Left renal cortex interstitium (tissue), 4 donors: Measurements from ENCODE around the gene PHLDA3. TPM values are rescaled to one million over a fixed set of nuclear protein-coding genes. Genes with fewer than 3 reads are reported as not detected.

Source experiments
- DNase-seq, 4 donors: peaks; one replicate each; pipeline ENCODE4 v3.0.0-alpha.2; 2013; ENCODE audit warnings: low read depth in 4 of 4, low spot score in 2 of 4, missing footprints in 1 of 4
- polyA plus RNA-seq, 4 donors: library from polyadenylated mRNA; unstranded; fragments of 120-200 nt; gene quantifications; one replicate each; pipeline ENCODE4 v1.2.1, GENCODE V29; 2013; ENCODE audit not compliant: insufficient read length in 4 of 4

The PHLDA3 gene
- polyA plus RNA-seq, 4 donors: 9.7 to 16.8 (median 12.6) TPM

DNA sequence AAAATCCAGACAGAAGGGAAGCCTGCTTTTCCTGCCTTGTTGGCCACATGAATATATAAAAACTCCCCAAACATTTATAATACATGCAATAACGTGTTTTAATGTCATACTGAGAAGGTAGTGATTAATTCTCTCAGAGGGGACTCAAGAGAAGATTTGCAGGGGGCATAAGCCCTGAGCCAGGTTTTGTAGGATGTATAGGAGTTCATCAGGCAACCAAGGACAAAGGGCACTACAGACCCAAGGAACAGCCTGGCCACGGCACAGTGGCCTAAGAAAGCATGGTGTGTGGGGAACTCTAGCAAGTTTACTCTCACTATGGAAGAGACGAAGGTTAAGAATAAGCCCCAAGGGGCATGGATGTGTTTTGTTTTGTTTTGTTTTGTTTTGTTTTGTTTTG, 32.0 kb downstream of the PHLDA3 start:
- no peak for DNase-seq

DNA sequence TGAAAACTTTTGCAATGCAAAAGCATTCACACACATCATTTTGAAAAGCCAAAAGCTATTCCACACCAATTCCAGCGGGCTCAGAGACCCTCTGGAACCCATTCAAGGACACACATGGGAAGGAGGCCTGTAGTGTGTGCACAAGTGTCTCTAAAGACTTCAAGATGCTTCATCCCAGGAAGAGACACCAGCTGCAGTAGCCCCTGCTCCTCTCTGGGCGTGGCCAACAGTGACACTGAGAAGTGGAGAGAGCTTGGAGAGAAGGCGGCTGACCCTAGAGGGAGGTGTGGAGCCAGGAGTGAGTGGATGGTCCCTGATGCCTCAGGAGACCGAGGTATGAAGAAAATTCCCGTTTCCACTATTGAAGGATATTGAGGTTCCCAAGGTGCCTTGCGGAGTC, 32.6 kb downstream of the PHLDA3 start:
- no peak for DNase-seq

DNA sequence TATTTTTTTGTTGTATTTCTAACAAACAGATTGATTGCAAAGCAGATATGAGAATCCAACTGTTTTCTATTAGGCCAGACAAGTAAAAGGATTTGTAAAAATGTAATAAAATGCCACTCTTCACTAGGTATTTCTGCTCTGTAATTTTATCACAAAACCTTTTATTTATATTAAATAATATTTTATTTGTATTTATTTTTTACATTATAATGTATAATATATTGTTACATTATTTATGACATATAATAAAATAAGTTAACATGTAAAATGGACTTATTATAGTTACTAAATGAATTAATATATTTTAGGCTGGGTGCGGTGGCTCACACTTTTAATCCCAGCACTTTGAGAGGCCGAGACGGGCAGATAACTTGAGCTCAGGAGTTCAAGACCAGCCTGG, 34.7 kb downstream of the PHLDA3 start:
- no peak for DNase-seq

DNA sequence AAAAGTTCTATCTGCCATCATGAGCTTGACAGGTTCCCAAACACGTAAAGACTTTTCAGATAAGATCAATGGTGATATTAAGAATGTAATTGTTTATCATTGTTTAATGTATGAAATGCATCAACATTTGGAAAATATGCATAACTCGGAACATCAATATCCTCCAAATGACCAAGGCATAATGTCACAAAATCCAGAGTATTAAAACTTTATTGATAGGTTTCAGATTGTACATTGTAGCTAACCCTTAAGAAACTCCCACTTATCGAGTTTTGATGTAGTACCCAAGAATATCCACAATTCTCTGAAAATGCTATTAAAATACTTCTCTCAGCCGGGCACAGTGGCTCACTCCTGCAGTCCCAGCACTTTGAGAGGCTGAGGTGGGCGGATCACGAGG, 35.4 kb downstream of the PHLDA3 start:
- DNase-seq: no peak

DNA sequence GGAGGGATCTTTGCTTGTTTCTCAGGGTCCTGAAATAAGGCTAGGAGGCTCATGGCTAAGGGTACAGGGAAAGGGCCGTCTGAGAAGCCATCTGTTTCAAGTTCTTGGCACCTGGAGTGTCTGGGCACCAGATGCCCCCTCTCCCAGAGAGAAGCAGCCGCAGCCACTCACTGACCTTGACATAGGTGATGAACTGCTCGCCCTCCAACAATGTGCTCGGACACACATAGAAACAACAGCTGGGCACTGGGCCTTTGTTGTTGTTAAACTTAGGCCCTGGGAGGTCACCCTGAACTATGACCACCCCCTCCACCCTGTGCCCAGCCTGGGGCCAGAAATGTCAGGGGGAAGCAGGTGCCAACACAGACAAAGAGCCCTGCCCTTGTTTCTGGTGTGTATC, 38.2 kb downstream of the PHLDA3 start:
- no peak for DNase-seq

DNA sequence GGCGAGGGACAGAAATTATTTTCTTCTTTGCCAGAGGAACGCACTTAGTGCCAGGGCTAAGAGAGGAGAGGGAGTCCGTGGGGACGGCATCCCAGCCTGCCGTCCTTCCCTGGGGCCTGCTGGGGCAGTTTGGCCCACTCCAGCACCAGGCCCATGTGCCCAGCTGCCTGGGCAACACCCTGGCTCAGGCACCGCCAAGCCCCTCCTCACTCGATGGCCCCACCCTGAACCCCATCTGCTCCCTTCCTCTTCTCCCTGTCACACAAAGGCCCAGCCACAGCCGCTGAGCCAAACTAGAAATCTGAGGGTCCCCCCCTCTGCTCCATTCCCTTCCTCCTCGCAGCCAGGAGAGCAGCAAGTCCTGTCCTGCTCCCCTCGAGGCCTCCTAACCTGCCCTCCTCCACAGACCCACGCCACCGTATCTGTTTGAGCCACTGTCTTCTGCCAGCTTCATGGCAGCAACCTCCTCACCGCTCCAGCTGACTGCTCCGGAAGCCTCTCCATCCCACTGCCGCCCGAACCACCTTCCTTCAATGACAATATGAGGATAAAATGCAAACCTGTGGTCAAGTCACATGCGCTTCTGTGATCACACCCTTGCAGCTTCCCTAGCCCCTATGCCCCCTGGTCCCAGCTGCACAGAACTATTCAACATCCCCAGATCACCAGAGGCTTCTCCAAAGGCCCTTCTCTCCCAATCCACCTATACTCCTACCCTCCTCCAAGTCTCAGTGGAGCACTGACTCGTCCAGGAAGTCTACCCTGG, 39.1 kb downstream of the PHLDA3 start:
- DNase-seq: no peak

DNA sequence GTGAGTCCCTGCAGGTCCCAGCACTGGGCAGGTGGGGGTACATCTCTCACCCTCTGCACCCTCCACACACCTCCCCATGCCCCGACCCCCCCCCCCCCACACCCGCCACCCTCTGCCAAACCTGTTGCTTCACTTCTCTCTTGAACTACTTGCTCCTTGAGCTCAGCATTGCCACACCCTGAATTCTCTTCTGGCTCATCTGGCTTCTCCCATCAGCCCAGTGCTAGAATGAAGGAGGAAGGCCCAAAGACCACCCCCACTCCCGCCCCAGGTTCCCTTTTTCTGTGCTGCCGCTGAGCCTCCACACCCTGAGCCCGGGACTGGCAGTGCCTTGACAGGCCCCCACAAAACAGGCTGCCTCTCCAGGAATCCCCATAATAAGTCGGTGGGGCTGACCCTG, 41.0 kb downstream of the PHLDA3 start:
- no peak for DNase-seq

DNA sequence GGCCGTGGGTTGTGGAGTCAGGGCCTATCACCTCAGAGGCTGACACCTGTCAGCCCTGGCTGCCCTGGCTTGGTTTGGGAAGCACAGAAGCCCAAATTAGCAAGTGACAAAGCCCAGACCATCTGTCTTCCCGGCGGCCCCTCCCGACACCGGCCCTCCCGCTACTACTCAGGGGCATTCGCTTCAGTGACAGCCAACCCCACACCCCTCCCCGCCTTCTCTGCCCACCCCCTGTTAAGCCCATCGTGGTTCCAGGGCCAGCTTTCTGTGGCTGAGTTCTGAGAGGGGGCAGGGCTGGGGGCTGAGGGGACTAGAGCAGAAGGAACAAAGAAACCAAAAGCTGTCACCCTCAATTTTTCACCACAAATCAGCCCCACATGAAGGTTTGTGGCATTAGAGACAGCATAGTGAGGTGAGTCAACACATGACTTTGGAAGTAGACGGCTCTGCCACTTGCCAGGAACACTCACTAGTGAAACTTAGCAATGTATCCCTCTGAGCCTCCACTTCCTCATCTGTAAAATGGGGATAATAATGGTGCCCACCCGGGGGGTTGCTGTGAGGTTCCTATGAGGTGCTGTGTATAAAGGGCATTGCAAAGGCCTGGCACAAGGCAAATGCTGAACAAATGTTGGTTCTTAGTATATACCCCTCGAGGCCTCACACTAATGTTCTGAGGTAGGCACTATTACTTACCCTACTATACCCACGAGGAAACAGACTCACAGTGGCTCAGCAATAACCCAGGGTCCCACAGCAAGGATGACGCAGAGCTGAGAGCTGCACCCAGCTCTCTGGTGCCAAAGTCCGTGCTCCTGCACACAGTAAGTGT, 42.3 kb downstream of the PHLDA3 start:
- DNase-seq: no peak

DNA sequence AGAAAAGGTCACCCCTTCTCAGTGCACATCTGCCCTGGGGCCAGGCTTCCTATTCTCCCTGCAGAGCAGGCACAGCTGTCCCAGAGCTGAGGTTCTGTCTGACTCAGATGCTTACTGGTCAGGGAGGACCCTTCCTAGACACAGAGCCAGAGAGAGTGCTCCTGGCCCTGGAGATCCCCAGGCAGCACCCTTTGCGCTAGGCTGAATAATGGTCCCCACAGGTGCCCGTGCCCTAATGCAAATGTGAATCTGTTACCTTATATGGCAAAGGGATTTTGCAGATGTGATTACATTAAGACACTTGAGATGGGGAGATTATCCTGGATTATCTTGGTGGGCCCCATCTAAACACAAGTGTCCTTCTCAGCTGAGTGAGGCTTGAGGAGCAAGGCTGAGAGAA, 44.8 kb downstream of the PHLDA3 start:
- no peak for DNase-seq

DNA sequence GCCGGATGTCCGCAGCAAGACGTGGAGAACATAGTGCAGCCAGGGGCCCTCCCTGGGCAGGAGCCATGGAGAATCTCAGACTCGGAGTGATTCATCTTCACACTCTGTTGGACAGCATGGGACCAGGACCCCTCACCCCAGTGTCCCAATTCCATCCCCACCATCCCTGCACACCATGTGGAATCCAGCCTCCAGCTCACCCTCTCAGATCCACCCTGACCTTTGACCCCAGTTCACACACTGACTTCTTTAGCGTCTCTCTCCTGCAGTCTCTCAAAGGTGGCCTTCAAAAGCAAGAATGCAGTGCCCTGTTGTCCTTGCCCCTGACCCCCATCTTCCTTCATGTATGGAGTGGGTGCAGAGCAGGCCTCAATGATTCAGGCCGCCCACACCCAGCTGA, 45.3 kb downstream of the PHLDA3 start:
- no peak for DNase-seq

DNA sequence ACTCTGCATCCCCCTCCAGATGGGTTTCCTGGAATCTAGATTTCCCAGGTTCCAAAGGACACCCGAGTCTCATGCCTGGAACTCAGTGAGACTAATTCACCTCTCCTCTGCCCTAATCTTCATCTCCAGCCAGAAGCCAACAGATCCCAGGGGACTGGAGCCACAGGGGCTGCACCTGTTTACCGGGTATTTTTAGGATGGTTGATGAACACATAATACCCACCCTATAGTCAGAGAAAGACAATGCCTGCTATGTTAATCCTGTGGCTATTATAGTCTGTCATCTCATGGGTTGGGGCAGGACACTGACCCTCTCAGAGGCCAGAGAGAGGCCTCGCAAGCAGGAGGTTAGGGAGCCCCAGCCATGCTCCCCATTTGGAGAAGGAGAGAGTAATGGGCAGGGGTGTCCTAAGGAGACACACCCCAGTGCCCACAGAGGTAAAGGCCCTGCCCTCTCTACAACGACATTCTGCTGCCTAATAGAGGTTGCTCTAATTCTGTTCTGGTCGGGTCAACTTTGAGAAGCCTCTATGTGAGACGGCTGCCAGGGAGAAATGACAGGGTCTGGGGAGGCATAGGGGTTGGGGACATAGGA, 46.5 kb downstream of the PHLDA3 start:
- no peak for DNase-seq

DNA sequence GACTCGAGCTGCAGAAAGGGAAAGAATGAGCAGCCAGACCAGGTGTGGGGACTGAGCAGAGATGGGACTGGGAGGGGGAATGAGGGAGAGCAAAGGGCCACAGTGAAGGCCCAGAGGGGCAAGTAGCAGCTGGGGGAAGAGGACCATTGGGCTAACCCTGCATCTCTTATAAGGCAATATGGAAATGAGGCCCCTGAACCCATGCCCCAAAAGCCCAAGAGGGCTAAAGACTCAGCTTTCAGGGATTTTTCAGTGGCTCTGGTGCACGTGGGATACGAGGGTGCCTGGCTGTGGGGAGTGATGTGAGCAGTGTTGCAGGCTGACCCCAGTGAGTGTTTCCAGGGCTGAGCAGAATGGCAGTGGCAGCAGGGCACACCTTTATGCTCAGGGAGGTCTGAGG, 47.0 kb downstream of the PHLDA3 start:
- DNase-seq: no peak

DNA sequence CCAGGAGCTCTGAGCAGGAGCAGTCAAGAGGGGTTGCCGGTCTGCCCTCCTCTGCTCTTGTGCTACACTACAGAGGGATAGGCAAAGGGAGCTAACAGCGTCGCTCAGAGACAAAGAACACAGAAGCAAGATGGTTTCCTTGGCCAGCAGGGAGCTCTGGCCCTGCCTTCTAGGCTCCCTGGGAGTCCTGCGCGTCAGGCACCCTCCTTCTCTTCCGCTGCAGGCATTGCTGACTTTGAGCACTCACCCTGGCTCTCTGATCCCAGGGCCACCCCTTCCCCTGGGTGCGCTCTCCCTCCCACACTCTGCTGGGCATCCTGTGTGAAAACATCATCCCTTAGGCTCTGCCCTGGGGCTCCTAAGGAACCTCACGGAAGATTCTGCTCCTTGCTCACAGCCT, 47.9 kb downstream of the PHLDA3 start:
- no peak for DNase-seq

DNA sequence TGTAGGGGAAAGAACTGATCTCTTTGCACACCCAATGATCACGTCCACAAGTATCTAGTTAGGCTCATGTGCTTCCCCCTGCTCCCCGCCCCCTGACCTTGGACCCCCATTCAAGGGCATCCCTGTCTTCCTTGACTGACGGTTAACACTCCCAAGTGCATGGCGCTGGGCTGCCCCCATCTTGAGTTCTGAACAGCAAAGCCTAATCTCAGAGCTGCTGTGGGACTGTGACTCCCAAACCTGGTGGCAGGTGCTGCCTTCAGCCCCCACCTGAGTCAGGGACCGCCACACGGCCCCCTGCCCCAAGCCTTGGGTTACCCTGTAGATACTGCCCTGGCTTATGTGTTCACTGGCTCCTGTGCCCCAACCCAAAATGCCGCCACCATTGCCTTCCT, 48.4 kb downstream of the PHLDA3 start:
- DNase-seq: no peak

DNA sequence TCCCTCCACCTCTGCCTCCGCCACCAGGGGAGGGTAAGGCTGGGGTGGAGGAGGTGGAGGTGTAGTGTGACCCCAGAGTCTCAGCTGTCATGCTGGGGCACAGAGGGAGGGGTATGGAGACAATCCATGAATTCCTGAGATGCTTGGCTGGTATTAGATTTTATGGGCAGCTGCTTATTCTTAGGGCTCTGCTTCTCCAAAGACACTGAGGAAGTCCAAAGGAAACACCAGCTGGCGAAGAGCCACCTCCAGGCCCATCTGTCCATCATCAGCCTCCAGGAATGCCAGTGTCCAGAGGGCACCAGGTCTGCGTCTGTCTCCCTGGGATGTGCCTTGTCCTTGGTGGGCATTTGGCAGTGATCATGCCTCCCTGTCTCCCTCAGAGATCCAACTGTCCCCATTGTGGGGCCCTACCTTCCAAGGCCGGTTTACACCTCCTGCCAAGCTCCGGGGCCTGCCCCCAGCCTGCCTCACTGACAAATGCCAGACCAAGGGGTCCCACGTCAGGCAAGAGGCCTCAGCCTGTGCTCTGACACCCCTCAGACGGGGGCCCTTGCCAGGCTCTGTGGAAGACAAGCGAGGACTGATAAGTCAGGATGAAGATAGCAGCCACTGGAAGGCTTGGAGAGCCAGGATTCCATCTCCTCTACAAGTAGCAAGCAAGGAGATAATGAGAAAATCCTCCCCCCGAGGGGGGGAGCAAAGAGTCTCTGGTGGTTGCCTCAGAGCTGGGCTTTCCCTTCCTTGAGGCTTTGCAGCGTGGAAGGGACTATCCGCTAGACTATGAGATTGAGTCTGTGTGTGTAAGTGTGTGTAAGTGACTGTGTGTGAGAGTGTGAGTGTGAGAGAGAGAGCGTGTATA, 49.0 kb downstream of the PHLDA3 start:
- no peak for DNase-seq

DNA sequence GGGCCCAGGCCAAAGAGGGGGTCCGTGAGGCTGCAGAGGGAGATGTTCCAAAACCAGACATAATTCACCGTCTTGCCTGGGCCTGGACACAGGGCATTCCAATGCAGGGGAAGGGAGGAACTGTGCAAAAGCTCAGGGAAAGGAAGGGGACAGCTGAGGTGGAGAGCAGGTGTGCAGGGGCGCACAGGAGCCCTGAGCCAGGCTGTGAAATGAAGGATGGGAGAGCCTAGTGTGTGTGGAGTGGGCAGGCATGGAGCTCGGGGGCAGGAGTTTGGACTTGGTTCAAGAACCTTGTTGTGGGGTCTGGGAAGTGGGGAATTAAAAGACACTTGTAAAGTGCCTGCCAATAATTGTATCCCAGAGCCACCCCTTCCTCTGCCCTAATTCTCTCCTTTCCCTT, 49.7 kb downstream of the PHLDA3 start:
- no peak for DNase-seq

DNA sequence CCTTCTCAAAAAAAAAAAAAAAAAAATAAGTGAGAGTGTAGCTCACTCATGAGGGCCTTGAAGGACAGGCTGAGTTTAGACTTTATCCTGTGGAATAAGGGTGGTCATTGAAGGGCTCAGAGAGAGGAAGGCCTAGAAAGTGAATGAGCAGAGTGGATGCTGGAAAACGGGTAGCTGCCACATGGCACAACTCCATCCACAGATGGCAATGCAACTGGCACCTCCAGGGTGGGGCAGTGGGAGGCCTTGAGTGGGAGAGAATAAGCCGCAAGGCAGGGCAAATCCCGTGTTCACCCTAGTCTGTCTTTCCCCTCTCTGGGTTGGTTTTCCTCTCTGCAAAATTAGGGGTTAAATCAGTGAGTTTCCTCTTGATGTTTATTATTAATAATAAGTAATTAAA, 50.5 kb downstream of the PHLDA3 start:
- no peak for DNase-seq
